Gastroesophageal sphincter (tissue), 4 donors: Measurements from ENCODE around the gene RFLNA. TPM values are rescaled to one million over a fixed set of nuclear protein-coding genes. Genes with fewer than 3 reads are reported as not detected.

ENCODE experiments used
- ATAC-seq: fragments of 150-250 bp; one replicate; pipeline ENCODE4 v1.9.1; 2016; ENCODE audit warnings: mild to moderate bottlenecking, moderate library complexity
- H3K27ac ChIP-seq, 4 donors: fragments of 200-600 bp; sonication (generic) in 3 of 4; 1 replicate in 3 of 4; 2 replicates in 1 of 4; pipeline ENCODE4 v1.5.1; 2016 to 2019
- H3K27me3 ChIP-seq: fragments of 200-600 bp; sonication (generic); one replicate; pipeline ENCODE4 v1.5.1; 2019
- H3K36me3 ChIP-seq, 2 donors: fragments of 200-600 bp; sonication (generic); one replicate each; pipeline ENCODE4 v1.5.1; 2019; ENCODE audit warnings: control low read depth in 1 of 2
- H3K4me1 ChIP-seq, 3 donors: fragments of 200-600 bp; sonication (generic); 1 replicate in 2 of 3; 2 replicates in 1 of 3; pipeline ENCODE4 v1.5.1; 2016 to 2019; ENCODE audit warnings: control low read depth in 2 of 3
- H3K4me3 ChIP-seq, 2 donors: fragments of 200-600 bp; sonication (generic); one replicate each; pipeline ENCODE4 v1.5.1; 2019; ENCODE audit warnings: mild to moderate bottlenecking in 1 of 2, moderate library complexity in 1 of 2
- H3K9me3 ChIP-seq, 3 donors: fragments of 200-600 bp; sonication (generic); one replicate each; pipeline ENCODE4 v1.5.1; 2017 to 2019; ENCODE audit warnings: control low read depth in 2 of 3
- EP300 ChIP-seq: sonication (generic); formaldehyde crosslinking; IDR thresholded peaks from one replicate; pipeline ENCODE4 v1.6.1; 2017; ENCODE audit warnings: antibody characterized with exemption, mild to moderate bottlenecking
- POLR2A ChIP-seq, 2 donors: fragments of 450-650 bp; IDR thresholded peaks; one replicate each; pipeline ENCODE4 v1.6.1; 2017; ENCODE audit warnings: antibody characterized with exemption in 2 of 2, mild to moderate bottlenecking in 2 of 2, moderate library complexity in 1 of 2
- POLR2AphosphoS5 ChIP-seq: sonication (generic); formaldehyde crosslinking; IDR thresholded peaks from one replicate; pipeline ENCODE4 v1.6.1; 2017; ENCODE audit warnings: antibody characterized with exemption
- WGBS, 2 donors: methylation state at CpG; one replicate each; pipeline ENCODE4 v1.1.5; 2018; ENCODE audit warnings: low coverage in 1 of 2; 5-methylcytosine and 5-hydroxymethylcytosine counted together
- total RNA-seq, 4 donors: library from RNA; depleted of rRNA; stranded (reverse); fragments of >200 nt; gene quantifications; one replicate each; pipeline ENCODE4 v1.1.0, GENCODE V29; 2016
- TF ChIP-seq, protein P1 (sequence below), 4 experiments: fragments of 200-600 bp in 2 of 4; fragments of 450-650 bp in 2 of 4; sonication (generic) in 1 of 4; IDR thresholded peaks; one replicate each; pipeline ENCODE4 v1.5.1; 2017 to 2019; ENCODE audit warnings: antibody characterized with exemption in 4 of 4, mild to moderate bottlenecking in 2 of 4, moderate library complexity in 2 of 4

The RFLNA gene, protein sequence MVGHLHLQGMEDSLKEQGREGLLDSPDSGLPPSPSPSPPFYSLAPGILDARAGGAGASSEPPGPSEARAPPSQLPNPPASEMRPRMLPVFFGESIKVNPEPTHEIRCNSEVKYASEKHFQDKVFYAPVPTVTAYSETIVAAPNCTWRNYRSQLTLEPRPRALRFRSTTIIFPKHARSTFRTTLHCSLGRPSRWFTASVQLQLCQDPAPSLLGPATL
- total RNA-seq, result 1 to 10 TPM in 1 of 4 donors, under 1 TPM in 2, not detected in 1; 0.39 to 1.2 (median 0.54) TPM

DNA sequence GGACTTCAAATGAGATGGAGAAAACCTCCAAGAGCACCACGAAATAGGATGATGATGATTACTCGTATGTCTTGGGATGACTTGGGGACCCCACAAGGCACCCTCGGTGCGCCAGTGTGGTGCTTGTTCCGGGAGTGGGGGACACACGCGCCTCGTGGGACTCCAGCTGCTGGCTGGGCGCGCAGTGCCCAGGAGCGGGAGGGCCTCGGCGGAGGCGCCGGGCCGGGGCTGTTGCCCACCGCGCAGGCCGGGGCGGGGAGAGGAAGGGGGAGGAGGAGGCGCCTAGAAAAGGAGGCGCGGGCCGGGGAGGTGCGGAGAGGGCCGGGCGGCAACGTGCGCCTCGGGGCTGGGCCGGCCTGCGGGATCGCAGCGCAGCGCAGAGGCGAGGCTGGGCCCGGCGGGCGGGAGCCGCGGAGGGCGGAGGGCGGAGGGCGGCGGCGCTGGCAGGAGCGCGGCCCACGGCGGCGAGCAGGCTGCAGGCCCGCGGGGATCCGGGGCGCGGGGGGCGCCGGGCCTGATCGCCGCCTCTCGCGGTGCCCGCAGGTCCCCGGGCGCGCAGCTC lies at the start of gene RFLNA:
RFLNA (plus strand) TSS at position 314 of the 562 bp plus-strand sequence. CDS start 337 bp downstream, outside the sequence.
- TF ChIP-seq EP300 (no peak), POLR2AphosphoS5 (no peak), POLR2A (IDR thresholded peaks at IDR 0.05) (no peak)
- TF ChIP-seq, protein P1, sequence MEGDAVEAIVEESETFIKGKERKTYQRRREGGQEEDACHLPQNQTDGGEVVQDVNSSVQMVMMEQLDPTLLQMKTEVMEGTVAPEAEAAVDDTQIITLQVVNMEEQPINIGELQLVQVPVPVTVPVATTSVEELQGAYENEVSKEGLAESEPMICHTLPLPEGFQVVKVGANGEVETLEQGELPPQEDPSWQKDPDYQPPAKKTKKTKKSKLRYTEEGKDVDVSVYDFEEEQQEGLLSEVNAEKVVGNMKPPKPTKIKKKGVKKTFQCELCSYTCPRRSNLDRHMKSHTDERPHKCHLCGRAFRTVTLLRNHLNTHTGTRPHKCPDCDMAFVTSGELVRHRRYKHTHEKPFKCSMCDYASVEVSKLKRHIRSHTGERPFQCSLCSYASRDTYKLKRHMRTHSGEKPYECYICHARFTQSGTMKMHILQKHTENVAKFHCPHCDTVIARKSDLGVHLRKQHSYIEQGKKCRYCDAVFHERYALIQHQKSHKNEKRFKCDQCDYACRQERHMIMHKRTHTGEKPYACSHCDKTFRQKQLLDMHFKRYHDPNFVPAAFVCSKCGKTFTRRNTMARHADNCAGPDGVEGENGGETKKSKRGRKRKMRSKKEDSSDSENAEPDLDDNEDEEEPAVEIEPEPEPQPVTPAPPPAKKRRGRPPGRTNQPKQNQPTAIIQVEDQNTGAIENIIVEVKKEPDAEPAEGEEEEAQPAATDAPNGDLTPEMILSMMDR (IDR thresholded peaks at IDR 0.05), result no peak
- H3K4me1 ChIP-seq, result peaks cover 2 to 32% (median 10%) of the 10 kb centered on the region in 3 donors
- peak; percentile 62 for ATAC-seq
- no peaks in the 10 kb centered on the region for H3K36me3 ChIP-seq
- no peaks in the 10 kb centered on the region for H3K9me3 ChIP-seq
- H3K27ac ChIP-seq, result peak within 1 kb of the TSS in 1 of 4 donors; percentile 10
- WGBS, 2 donors, result 0% methylated on average over 1 of the region's 66 CpGs; no CpG with 5 or more reads in 1 of the 2 donors
- peak within 1 kb of the TSS; percentile 1 to 56 for H3K4me3 ChIP-seq
- H3K27me3 ChIP-seq, result peaks cover 32% of the 10 kb centered on the region

DNA sequence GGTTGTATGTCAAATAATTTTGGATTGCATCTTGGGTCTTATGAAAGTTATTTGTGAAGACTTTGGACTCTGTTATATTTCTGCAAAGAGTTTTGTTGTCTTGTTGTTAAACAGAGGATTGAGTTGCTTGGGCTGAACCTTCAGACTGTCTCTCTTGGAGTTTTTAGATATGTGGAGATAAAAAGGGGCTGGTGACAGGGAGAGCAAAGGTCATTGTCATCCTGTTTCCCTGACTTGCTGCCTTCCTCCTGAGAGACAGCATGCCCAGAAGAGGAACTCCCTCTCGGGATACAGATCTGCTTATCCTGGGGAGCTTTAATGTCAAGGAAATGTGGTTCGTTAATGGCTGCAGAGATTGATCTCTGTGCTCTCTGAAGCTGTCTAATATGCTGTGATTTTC lies 47.6 kb upstream of the RFLNA start:
- peaks cover 0 to 30% (median 0%) of the 10 kb centered on the region in 3 donors for H3K9me3 ChIP-seq
- TF ChIP-seq POLR2A (IDR thresholded peaks at IDR 0.05) (no peak), EP300 (no peak), POLR2AphosphoS5 (no peak)
- TF ChIP-seq, protein P1 (IDR thresholded peaks at IDR 0.05), result no peak
- 35 to 60% methylated on average over 1 to 2 of the region's 2 CpGs for WGBS, 2 donors

DNA sequence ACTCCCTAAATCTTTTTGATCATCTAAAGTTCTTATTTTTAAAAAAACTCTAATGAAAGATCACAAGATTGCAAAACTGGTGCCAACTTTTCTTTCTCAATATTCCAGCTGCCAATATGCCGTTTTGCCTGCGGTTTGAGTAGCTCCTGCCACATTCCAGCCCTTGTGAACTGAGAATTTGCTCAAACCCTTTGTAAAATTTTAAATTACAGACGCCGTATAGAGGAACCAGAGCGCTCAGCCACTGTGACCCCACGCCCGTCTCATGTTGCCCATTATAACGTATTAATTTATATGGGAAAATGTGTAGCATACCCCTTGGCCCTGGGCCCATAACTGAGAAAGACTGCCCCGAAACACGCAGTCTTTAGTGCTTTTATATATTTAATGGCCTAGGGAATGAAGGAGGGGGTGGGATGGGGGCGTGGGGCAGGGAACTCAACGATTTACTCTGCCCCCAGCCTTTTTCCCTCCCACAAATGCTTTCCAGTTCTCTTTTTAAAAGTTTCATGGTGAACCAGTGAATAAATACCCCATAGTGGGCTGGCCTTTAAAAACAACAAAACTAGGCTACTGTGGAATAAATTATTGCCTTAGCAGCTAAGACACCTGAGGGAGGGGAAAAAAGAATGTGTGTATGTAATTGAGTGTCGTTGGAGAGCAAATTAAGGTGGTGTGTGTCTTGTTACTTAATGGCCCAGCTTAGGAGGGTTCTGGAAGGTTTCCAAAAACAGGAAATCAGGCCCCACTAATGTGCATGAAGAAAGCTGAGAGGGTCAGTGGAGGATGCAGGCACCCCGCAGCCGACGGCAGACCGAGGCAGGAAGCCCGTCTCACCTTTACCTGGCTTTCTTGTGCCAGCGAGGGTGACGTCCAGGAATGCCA lies 45.7 kb upstream of the RFLNA start:
- ATAC-seq, result no peak
- no peak overlapping the region for H3K27ac ChIP-seq
- WGBS, 2 donors, result 62 to 71% methylated on average over 12 to 17 of the region's 20 CpGs

More for the DNA sequence above, 47.6 kb upstream of the RFLNA start:
- no peak overlapping the region for H3K27ac ChIP-seq
- no peak overlapping the region for H3K4me3 ChIP-seq
- H3K4me1 ChIP-seq, result no peaks in the 10 kb centered on the region
- peaks cover 15% of the 10 kb centered on the region for H3K27me3 ChIP-seq
- no peaks in the 10 kb centered on the region for H3K36me3 ChIP-seq
- no peak for ATAC-seq

DNA sequence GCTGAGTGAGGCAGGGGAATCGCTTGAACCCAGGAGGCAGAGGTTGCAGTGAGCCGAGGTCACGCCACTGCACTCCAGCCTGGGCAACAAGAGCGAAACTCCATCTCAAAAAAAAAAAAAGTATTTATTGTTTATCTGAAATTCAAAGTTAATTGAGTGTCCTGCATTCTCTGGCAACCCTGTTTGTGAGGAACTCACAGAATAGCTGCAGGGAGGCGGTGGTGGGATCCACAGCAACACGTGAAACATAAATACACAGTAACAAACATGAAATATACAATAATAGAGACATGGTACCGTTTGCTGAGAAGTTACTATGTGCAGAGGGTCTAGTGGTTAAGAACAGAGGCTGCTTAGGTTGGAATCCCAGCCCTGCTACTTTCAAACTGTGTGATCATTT lies 43.7 kb upstream of the RFLNA start:
- ATAC-seq, result no peak
- peaks cover 0 to 17% (median 0%) of the 10 kb centered on the region in 3 donors for H3K9me3 ChIP-seq
- TF ChIP-seq EP300 (no peak), POLR2A (IDR thresholded peaks at IDR 0.05) (no peak)
- no peak overlapping the region for H3K4me3 ChIP-seq
- no peaks in the 10 kb centered on the region for H3K36me3 ChIP-seq
- H3K27me3 ChIP-seq, result peaks cover 17% of the 10 kb centered on the region
- H3K27ac ChIP-seq, result no peak overlapping the region
- H3K4me1 ChIP-seq, result no peaks in the 10 kb centered on the region
- 85 to 86% methylated on average over 1 to 7 of the region's 7 CpGs for WGBS, 2 donors

More for the DNA sequence above, 45.7 kb upstream of the RFLNA start:
- no peak for TF ChIP-seq POLR2AphosphoS5
- H3K9me3 ChIP-seq, result peaks cover 0 to 26% (median 0%) of the 10 kb centered on the region in 3 donors
- no peaks in the 10 kb centered on the region for H3K36me3 ChIP-seq
- no peaks in the 10 kb centered on the region for H3K4me1 ChIP-seq
- H3K27me3 ChIP-seq, result peaks cover 18% of the 10 kb centered on the region
- no peak overlapping the region for H3K4me3 ChIP-seq

DNA sequence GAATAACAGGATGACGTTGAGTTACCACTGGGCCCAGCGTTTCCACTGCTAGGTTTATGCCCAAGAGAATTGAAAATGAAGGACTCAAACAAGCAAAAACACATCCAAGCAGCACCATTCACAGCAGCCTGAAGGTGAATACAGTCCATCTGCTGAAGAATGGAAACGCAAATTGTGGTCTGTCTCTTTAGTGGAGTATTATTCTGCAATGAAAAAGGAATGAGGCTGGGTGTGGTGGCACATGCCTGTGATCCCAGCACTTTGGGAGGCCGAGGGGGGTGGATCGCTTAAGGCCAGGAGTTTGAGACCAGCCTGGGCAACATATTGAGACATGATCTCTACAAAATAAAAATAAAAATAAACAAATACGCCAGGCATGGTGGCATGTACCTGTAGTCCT lies 41.9 kb upstream of the RFLNA start:
- no peaks in the 10 kb centered on the region for H3K9me3 ChIP-seq
- no peak overlapping the region for H3K27ac ChIP-seq
- no peak overlapping the region for H3K4me3 ChIP-seq
- H3K4me1 ChIP-seq, result no peaks in the 10 kb centered on the region
- 88 to 96% methylated on average over 4 to 6 of the region's 6 CpGs for WGBS, 2 donors
- no peaks in the 10 kb centered on the region for H3K36me3 ChIP-seq
- H3K27me3 ChIP-seq, result peaks cover 35% of the 10 kb centered on the region
- TF ChIP-seq POLR2A (IDR thresholded peaks at IDR 0.05), result no peak
- TF ChIP-seq POLR2AphosphoS5, result no peak
- TF ChIP-seq, protein P1 (IDR thresholded peaks at IDR 0.05), result no peak
- no peak for TF ChIP-seq EP300
- no peak for ATAC-seq
